Measurements from ENCODE around the gene CDK16.

Gene CDK16

DNA sequence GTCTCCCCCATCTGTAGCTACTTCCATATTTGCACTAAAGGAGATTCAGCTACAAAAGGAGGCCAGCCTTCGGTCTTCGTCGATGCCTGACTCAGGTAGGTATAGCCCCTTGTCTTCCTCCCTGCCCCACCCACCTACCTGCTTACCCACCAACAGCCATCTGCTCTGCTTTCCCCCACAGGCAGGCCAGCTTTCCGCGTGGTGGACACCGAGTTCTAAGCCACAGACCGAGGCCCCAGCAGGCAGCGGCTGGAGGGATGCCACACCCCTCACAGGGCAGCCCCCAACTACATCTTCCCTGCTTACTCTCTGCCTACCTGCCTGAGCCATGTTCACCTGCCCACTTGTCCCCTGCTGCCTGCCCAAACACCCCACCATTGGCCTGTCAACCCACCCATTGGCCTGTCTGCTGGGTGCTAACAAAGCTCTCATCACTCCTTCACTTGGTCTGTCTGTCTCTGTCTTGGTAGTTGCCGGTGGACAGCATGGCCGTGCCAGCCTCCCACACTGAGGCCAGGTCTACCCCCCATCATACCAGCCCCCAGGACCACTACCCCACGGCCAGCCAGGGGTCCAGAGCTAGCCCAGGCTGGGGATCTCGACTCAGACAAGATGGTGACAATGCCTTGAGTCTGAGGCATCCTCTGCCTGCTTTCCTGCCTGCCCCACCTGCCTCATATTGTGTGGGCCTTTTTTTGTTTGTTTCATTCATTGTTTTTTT is 10.2 kb downstream of the CDK16 start:
- DNase-seq: no peak

DNA sequence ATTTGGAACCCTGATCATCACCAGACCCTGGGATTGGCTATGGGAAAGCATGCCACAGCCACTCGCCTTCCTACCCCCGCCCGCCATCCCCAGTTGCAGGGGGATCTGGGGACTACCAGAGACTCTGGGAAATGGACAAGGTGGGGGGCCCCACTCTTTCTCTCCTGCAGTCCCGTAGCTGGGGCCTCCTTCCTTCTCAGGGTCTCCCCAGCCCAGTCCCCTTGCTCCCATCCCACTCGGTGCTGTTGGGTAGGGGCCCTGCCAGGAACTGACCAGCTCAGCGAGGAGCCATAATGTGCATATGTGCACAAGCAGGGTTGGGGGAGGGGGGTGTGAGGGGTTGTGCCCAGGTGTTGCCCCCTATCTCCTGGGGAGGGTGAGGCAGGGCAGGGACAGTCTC is 10.9 kb downstream of the CDK16 start:
- DNase-seq: no peak

DNA sequence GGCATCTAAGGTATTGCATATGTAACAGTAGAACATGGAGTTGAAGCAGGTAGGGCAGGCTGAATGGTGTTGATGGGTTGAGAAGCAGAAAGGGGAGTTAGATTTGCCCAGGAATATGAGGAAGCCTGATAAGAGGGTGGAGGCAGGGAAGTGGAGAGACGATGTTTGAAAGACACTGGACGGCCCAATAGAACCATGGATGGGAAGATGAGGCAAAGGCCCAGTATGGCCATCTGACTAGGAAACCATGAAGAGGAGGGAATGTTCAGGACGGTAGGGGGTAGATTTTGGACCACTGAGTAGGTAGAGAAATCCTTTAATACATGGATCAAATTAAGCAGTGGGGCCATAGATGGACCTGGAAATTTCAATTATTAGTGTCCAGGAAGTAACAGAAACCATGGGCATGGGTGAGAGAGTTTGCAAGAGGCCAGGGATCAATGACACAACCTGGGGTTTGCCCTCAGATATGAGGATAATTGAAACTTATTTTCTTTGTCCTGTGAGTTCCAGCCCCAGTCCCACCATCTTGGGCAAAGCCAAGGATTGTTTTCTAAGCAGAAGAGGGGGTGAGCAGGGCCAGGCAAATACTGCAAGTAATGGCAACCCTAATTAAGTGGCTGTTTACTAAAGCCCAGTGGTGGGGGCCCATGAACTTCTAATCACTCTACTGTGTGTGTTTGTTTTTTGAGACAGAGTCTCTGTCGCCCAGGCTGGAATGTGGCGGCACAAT is 11.8 kb downstream of the CDK16 start:
- no peak for DNase-seq

DNA sequence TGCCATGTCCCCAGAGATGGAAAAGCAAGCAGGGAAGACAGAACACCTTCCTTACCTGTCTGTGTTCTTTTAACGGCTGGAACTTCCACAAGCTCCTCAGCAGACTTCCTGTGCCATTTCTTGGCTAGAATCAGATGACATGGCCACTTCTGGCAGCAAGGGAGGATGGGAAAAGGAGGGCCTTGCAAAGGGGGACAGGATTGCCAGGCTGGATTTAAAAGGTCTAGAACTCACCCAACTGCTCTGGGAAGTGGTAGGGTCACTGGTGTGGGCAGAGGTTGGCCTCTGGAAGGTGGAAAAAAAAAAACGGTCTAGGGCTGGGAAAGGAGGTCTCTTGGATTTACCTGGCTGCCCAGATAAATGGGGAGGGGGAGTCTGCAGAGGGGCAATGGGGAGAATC is 12.7 kb downstream of the CDK16 start:
- no peak for DNase-seq

DNA sequence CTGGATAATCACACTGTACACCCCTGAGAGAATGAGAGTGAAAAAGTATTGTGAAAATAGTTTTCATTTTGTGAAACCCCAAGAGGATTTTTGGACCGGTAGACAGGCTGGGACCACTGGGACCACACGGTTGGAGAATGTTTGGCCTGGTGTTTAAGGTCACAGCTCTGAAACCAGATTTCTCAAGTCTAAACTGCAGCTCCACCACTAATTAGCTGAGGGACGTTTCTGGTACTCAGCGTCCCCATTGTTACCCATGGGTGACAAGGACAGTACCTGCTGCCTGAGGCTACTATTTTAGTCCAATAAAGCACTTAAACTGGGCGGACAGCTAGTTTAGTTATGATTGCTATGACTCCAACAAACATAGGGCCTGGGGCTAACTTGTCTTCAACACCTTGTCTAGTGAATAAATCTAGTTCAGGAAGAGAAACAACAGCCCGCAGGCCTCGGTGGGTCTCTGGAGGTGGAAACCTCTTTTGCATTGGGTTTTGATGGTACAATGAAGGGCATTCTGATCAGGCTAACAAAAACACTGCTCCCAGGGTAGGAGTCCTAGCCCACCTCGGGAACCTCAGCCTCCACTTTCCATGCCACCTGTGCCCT is 13.8 kb downstream of the CDK16 start:
- no peak for DNase-seq

DNA sequence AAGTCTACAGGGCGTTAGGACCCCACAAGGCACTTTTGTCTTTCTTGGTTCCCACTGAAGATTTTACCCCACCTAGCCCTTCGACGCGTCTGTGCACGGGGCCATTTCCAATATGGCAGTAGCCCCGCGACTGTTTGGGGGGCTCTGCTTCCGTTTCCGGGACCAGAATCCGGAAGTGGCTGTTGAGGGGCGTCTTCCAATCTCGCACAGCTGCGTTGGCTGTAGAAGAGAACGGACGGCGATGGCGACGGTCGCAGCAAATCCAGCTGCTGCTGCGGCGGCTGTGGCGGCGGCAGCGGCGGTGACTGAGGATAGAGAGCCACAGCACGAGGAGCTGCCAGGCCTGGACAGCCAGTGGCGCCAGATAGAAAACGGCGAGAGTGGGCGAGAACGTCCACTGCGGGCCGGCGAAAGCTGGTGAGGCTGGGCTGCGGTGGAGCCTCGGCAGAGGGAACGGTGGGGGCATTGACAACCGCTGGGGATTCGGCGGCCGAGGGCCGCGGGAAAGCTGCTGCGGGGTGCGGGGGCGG is 14.4 kb downstream of the CDK16 start, which contains the start of gene USP11:
USP11 (plus strand) TSS at position 207 of the 530 bp plus-strand sequence; CDS start at position 242, 35 bp downstream.
- no peak for DNase-seq

DNA sequence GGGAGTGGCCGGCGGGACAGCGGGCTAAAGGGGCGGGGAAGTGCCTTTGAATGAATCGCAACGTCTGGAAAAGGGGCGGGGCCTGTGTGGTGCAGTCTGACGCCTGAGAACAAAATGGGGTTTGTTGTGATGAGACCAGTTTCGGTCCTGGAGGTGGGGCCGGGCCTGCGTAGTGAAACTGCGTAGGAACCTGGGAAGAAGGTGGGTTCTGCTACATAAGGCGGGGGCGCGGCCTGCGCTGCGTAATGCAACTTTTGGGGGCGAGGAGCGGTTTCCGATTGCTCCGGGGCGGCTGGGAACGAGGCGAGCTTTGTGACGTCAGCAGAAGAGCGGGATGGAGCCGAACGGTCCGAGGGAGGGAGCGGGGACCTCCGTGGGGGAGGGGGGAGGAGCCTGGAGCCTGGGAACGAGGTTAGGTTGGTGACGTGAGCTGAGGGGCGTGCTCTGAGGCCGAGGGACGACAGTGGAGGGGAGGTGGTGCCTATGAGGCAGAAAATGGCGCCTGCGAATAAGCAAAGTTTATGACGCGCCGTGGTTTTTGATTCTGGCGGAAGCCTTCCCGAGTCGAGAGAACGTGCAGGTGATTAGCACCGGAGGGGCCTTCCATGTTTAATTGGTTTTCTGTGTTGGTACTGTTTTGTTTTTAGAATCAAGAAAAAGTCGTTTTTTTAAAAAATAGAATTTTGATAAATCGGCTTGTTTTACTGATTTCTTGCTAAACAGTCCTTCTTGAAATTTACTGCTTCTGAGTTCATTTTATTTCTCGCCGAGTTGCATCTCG is 15.0 kb downstream of the CDK16 start:
- DNase-seq: peak; percentile 90

DNA sequence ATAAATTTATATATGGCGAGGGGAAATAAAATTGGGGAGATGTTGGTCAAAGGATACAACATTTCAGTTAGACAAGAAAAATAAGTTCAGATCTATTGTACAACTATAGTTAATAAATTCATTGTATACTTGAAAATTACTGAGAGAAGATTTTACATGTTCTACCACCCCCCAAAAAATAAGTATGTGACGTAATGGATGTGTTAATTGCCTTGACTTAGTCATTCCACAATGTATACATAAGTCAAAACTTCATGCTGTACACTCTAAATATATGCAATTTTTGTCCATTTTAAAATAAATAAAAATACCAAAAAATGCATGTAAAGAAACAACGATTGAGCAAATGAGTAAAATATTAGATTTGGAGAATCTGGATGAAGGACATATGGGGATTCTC is 16.1 kb downstream of the CDK16 start:
- DNase-seq: no peak

DNA sequence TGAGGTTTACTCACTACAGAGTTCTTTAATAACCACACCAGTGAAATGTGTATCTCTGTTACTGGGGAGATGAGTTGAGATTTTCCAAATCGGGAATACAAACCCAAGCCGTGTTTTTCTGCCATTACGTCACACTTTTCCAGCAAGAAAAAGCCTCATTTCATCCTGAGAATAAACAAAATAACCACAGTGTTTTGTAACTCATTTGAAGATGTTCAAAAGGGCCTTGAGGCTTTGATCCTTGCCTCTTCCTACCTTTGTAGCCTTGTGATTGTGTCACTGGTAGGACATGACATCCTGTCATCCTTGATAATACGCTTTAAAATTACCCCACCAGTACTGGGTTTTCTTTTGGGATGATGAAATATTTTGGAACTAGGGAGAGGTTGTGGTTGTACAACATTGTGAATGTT is 17.2 kb downstream of the CDK16 start:
- no peak for DNase-seq

DNA sequence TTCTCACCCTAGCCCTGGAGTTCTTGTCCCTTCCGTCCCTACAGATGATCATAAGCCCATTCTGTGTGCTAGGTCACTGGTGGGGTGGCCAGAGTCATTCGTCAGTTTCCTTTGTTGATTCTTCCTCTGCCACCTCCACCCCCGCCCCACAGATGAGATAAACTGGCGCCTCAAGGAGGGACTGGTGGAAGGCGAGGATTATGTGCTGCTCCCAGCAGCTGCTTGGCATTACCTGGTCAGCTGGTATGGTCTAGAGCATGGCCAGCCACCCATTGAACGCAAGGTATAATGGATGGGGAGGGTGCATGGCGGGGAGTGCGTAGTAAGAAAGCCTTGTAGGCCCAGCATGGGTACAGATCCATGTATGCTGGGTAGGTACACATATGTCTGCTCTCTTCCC is 20.7 kb downstream of the CDK16 start:
- DNase-seq: no peak

DNA sequence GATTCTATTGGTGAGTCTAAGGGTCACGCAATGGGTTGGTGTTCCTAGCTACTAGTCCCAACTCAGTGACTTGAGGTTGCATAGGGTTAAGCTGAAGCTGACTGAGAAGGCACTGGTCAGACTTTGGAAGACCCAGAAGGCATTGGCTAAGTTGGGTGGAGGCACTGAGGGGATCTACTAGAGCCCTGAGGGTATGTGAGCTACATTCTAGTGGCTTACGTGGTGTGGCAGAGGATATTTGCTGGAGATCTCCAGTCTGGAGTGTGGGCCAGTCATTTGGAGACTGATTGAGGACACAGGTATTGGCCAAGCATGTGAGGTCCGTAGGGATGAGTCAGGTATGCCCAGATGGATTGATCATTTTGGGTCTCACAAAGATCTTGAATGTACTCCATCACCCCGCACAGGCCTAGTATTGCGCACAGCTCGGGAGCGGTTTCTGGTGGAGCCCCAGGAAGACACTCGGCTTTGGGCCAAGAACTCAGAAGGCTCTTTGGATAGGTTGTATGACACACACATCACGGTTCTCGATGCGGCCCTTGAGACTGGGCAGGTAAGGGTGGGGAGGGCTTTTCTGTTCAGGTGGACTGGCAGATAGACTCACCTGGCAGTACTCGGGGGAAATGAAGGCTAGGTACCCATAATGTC is 21.5 kb downstream of the CDK16 start:
- no peak for DNase-seq

DNA sequence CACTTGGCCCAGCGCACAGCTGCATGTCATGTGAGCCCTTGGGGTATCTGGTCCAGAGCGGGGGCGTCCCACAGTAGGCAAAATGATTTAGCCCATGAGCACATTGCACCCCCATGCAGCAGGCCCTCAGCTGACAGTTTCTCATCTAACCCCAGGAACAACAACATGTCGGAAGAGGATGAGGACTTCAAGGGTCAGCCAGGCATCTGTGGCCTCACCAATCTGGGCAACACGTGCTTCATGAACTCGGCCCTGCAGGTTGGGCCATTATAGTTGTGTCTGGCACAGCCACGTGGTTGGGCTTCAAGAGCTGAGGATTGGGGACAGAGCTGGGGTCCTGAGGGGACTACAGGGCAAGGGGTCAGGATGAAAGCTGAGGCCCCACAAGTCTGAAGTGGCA is 22.1 kb downstream of the CDK16 start:
- DNase-seq: no peak

DNA sequence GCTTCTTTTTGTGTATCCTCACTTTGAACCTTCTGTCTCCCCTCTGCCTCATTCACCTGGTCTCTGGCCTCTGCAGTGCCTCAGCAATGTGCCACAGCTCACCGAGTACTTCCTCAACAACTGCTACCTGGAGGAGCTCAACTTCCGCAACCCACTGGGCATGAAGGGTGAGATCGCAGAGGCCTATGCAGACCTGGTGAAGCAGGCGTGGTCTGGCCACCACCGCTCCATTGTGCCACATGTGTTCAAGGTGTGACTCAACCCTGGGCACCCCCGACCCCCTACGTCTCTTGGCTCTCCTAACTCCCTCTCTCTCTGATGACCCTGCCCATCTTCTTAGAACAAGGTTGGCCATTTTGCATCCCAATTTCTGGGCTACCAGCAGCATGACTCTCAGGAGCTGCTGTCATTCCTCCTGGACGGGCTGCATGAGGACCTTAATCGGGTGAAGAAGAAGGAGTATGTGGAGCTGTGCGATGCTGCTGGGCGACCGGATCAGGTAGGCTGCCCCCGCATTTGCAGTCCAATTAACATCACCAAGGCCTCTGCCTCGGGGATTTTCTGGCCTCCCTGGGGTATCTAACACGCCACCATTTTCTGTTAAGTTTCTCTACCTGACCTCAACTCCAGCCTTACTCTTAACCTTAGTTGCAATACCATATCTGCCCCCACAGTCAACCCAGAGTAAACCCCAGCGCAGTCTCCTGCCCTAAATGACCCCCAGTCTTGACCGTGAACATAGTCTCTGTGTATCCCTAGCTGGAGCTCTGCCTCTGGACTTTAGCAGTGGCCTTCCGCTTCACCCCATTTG is 22.9 kb downstream of the CDK16 start:
- DNase-seq: no peak

DNA sequence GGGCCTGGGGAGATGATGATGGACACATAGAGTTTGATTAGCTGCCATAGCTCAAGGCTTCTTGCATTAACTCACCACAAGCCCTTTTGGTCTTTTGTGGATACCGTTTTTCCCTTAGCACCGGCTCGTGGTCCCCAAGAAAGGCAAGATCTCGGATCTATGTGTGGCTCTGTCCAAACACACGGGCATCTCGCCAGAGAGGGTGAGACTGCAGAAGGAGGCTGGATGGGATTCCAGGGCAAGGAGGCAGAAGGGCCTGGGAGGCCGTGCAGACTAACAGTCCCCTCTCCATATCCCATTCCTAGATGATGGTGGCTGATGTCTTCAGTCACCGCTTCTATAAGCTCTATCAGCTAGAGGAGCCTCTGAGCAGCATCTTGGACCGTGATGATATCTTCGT is 23.8 kb downstream of the CDK16 start:
- no peak for DNase-seq

DNA sequence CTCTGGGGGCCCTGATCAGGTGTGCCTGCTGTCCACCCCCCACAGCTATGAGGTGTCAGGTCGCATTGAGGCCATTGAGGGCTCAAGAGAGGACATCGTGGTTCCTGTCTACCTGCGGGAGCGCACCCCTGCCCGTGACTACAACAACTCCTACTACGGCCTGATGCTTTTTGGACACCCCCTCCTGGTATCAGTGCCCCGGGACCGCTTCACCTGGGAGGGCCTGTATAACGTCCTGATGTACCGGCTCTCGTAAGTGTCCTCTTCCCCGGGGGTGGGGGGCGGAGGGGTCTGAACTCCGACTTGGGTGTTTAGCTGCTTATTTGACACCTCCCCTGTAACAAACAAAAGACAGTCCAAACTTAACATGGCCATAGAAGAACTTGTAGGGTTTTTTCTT is 24.9 kb downstream of the CDK16 start:
- no peak for DNase-seq

DNA sequence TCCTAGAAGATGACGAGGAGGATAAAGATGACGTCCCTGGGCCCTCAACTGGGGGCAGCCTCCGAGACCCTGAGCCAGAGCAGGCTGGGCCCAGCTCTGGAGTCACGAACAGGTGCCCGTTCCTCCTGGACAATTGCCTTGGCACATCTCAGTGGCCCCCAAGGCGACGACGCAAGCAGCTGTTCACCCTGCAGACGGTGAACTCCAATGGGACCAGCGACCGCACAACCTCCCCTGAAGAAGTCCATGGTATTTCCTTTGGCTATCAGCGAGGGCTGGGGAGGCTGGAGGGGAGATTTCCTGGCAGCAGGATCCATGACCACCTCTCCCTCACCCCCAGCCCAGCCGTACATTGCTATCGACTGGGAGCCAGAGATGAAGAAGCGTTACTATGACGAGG is 26.2 kb downstream of the CDK16 start:
- DNase-seq: no peak

DNA sequence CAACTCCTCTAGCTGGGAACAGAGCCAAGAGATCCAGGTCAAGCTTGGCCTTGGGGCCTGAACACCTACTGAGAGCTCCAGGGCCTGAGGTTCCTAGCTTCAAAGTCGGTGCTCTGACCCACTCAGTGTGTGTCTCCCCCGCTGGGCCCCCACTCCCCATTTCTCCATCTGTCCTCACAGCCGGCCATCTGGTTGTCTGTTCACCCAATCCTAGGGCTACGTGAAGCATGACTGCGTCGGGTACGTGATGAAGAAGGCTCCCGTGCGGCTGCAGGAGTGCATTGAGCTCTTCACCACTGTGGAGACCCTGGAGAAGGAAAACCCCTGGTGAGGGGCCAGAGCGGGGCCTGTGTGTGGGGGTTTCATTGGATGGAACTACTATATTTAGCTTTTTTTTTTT is 26.7 kb downstream of the CDK16 start:
- no peak for DNase-seq

DNA sequence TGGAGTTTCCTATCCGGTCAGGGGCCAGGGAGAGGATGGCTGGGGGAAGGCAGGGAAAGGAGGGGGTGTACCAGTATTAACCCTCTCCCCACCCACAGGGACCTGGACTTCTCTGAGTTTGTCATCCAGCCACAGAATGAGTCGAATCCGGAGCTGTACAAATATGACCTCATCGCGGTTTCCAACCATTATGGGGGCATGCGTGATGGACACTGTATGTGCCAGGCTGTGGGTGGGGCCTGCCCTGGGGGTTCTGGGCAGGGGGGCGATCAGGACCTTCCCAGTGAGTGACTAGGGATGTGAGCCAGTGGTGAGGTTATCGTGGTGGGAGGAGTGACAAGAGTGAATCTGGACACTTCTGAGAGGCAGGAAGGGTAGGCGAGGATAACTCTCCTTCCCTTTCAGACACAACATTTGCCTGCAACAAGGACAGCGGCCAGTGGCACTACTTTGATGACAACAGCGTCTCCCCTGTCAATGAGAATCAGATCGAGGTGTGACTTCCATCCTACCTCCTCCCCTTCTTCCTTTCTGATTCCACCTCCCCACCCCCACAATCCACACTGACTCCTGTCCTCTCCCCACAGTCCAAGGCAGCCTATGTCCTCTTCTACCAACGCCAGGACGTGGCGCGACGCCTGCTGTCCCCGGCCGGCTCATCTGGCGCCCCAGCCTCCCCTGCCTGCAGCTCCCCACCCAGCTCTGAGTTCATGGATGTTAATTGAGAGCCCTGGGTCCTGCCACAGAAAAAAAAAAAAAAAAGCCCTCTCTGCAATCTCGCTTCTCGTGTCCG is 28.9 kb downstream of the CDK16 start:
- no peak for DNase-seq

DNA sequence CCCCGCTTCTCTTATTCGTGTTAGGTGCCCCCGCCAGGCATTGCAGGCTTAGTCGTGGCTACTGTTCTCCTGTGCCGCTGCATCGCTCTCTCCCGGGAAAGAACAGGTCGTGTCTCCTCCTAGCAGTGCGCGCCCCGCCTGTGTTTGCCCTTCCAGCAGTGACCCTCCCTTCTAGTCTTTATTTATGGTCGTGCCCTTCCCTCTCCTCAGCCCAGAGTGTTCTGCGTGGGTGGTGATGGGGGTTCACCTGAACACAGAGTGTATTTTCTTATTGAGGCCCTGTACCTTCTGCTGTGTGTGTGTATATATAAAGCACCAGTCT is 29.5 kb downstream of the CDK16 start:
- DNase-seq: no peak

DNA sequence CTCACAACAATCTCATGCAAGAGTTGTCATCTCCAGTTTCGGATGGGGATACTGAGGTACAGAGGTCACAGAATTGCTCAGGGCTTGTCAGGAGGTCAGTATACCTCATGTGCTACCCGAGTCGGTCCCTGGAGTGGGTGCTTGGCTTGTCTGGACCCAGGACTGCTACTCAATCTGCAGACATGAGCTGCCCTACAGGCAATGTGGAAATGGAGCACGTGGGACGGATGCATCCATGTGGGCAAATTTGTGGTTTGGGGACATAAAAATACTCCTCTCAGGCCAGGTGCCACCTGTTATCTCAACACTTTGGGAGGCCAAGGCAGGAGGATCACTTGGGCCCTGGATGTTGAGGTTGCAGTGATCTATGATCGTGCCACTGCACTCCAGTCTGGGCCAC is 30.1 kb downstream of the CDK16 start:
- DNase-seq: no peak

DNA sequence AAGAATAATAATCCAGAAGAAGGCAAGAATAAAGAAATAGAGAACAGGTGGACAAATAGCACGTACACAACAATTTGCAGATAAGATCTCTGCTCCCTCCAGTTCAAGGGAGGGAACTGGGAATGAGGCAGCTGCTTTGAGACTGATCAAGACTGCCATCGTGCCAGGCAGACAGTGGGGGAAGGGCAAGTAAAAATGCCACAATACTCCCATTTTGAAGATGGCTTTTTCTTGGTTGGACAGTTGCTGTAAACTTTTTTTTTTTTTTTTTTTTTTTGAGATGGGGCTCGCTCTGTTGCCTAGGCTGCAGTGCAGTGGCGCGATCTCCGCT is 31.5 kb downstream of the CDK16 start:
- no peak for DNase-seq
